Stimulated activated CD8-positive, alpha-beta memory T cell treated with anti-CD3 and anti-CD28 coated beads, Interleukin-7, amount 100 ng/mL, for 48 hours (primary cell): ENCODE data around the gene GSTM3.
"Not testable (repeated sequence)": the region's sequence is repeated elsewhere in the genome, so short reads cannot be mapped to it uniquely, and the experiment has no call there.

Experiments used
- DNase-seq, 2 donors: peaks; one replicate each; pipeline ENCODE4 v3.0.0-alpha.2; 2020; ENCODE audit warnings: low read depth in 1 of 2; ENCODE audit errors: extremely low read depth in 1 of 2

The GSTM3 gene

GRCh38 chr1:109762821-109763645, 22.2 kb upstream of the GSTM3 start:
- DNase-seq = no peak

GRCh38 chr1:109762039-109762585, 21.3 kb upstream of the GSTM3 start:
- DNase-seq = no peak

GRCh38 chr1:109761227-109762038, 20.6 kb upstream of the GSTM3 start:
- DNase-seq = no peak

GRCh38 chr1:109760581-109761226, 19.9 kb upstream of the GSTM3 start:
- no peak for DNase-seq

DNA sequence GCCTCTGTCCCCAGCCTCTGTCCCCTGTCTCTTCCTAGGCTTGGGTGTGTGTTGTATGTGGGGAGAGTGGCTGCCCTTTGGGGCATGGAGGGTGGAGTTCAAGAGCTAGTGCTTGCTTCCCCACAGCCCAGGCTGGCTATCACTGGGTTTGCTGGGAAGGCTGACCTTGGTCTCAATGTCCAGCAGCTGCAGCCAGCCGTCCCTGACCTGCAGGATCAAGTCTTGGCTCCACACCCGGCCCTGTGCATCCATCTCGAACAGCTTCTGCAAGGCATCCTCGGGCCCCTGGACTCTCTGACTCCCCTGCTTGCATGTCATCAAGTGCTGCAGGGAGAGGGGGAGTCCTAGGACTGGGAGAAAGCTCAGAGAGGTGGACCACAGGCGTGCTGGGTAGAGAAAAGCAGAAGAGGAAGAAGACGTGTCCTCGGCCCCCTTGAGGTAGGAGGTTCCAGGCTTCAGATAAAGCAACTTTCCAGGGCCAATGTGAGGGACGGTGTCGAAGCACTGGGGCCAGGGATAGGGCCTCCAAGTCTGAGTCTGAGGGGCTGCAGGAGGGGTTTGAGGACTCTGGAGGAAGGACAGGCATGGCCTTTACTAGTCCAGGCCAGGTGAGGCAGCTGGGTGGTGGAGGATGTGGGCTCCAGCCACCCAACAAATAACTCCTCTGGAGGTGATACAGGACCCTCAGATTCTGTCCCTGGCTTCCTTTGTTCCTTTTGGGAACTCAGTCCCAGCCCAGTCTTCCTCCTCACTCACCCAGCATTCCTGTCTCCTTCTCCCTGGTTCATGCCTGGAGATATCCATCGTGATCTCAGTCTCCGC, 18.9 kb upstream of the GSTM3 start:
- no peak for DNase-seq

GRCh38 chr1:109757936-109758786, 17.3 kb upstream of the GSTM3 start:
- no peak for DNase-seq

DNA sequence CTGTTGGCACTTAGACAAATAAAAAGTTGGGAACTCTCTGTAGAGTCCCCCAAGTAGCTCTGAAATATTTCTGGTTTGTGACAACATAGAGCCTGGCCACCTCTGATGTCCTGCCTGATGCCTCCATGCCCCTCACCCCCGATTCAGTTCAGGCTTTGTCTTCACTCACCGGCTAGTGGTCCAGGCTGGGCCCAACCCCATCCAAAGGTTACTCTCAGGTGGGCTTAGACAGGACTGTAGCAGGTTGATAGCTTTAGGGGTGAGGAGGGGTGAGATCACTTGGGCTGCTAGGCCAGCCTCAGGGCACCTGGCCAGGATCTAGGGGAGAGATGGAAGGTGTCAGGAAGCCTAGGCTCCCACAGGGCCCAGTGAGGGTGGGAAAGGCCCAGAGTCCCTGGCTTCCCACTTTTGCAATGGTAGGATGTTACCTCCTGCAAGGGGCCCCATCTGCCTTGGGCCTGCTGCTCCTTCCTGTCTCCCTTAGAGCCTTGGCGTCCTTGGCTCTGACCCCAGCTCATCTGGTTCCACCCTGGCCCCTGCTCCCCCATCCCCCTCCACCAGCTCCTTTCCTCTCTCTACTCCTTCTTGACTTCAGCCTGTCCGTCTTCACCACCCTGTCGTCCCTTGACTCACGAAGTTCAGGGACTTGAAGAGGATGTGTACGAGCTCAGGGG, 16.1 kb upstream of the GSTM3 start:
- no peak for DNase-seq

DNA sequence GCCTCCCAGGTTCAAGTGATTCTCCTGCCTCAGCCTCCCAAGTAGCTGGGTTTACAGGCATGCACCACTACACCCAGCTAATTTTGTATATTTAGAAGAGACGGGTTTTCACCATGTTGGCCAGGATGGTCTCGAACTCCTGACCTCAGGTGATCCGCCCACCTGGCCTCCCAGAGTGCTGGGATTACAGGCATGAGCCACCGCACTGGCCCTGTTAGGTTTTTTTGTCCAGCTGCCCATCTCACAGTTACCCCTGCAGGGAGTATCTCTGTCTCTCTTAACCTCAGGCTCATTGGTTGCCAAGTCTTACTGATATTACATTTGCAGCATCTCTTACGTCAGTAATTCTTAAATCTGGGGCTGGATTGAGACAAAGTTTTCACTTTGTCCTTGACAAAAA, 15.5 kb upstream of the GSTM3 start:
- not testable (repeated sequence) for DNase-seq

DNA sequence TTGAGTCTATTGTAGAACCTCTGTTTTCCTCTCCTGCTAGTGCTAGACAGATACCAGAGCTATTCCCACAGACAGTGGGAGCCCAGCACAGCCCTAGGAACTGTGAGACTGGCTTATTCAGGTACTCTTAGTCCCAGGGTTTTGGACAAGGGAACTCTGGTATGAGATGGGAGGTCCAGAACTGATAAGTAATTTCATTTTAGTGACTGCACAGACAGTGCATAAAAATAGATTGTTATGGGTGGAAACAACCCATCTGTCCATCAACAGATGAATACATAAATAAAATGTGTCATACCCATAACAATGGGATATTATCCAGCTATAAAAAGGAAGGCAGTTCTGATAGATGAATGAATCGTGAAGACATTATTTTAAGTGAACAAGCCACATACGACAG, 13.9 kb upstream of the GSTM3 start:
- no peak for DNase-seq

GRCh38 chr1:109751531-109752260, 10.9 kb upstream of the GSTM3 start:
- no peak for DNase-seq

DNA sequence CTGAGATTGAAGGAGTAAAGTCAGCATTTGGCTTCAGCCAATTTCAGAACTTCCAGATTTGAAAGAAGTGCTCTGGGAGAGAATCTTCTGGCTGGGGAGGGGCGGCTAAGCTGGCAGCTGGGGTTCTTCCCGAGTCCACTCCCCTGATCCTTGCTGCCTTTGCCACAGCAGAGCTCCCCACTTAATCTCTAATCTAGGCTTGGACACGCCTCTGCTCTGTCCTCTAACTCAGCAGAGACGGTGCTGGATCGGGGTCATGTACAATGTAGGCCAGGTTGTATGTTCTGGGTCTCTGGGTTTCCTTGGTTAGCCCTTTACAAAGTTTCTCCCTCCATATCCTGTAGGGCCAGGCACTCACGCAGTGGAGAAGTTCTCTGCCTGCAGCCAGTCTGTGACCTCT, 10.1 kb upstream of the GSTM3 start:
- no peak for DNase-seq

DNA sequence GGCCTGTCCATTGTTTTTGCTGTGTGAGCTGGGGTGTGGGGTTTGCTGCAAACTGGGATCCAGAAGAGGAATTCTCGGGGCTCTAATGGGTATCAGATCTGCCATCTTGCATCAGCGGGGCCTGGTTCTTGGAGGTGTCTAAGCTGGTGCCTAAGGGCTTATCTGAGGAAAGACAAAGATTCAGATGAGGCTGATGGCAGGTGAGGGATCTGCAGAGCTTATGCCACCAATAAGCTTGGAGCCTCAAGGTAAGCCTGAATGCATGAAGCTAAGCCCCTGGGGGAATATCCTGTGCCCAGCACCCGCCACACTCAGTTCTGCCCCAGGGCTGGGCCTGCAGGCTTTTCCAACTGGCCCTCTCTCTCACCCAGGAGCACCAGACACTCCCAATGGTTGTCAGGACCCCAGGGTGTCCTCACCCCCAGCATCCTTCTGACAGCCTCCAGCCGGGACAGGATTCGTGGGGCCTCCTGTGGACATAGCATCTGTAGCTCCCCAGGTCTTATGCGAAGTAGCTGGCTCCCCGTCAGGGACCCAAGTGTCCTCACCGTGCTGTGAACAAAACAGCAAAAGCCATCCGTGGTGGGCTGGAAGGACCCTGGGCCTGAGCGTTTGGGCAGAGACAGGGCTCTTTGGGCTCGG, 9.5 kb upstream of the GSTM3 start:
- DNase-seq = no peak

GRCh38 chr1:109749221-109749620, 8.4 kb upstream of the GSTM3 start:
- DNase-seq = no peak

- not testable (repeated sequence) for DNase-seq
These were observed 7.5 kb upstream of the GSTM3 start for GRCh38 chr1:109748311-109748710.

DNA sequence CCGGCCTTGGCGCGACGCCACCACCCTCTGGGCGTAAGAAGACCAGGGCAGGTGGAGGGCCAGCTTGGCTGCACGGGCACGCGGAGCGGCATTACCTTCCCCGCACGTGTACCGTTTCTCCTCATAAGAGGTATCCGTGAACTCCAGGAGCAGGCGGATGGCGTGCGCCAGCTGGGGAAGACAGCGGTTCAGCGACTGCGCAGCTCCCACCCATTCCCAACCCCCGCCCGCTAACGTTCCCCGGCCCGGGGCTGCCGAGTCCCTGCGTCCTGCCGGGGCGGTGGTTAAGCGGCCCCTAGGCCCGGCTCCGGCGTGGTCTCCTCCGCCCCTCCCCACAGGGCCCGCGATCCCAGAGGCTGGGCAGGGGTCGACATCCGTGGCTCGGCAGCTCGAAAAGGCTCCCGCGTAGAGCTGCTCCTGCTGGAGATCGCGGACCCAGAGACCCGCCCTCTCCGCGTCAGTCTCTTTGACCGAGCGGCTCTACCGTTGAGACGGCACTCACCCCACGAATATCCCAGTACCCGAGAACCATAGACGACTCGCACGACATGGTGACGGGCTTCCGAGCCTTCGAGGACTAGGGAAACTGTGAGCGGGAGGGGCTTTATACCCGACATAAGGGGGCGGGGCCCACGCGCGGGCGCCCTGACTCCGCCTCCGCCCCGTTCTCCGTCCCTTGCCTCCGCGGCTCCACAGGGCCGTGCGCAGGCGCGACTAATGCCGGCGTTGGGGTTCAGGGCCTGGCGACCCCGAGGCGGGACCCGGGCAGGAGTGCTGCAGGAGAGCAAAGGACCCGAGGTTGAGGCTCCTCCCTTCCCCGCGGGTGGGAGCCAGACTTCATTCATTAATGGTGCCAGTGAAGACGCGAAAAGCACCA, 862 bp downstream of the GSTM3 start:
- DNase-seq = peak; percentile 60 to 66

- no peak for DNase-seq
These were observed 7.5 kb downstream of the GSTM3 start for GRCh38 chr1:109733236-109733870.
